Measurements from ENCODE around the gene RBL1.
"Not testable (repeated sequence)": the region's sequence is repeated elsewhere in the genome, so short reads cannot be mapped to it uniquely, and the experiment has no call there.

RBL1 gene

GRCh38 chr20:37072293-37073196 is 23.3 kb downstream of the RBL1 start:
- no peak for DNase-seq

GRCh38 chr20:37071481-37071911 is 24.3 kb downstream of the RBL1 start:
- DNase-seq, result peak; percentile 54

- DNase-seq, result not testable (repeated sequence)
These were observed 26.2 kb downstream of the RBL1 start for GRCh38 chr20:37069563-37069962.

- DNase-seq, result no peak
These were observed 29.6 kb downstream of the RBL1 start for GRCh38 chr20:37066168-37066567.

- no peak for DNase-seq
These were observed 40.5 kb downstream of the RBL1 start for GRCh38 chr20:37055276-37055675.

- no peak for DNase-seq
These were observed 42.4 kb downstream of the RBL1 start for GRCh38 chr20:37053230-37053950.

- peak; percentile 61 for DNase-seq
These were observed 52.5 kb downstream of the RBL1 start for GRCh38 chr20:37042986-37043972.

GRCh38 chr20:37039366-37039765 is 56.4 kb downstream of the RBL1 start:
- not testable (repeated sequence) for DNase-seq

GRCh38 chr20:37032077-37032476 is 63.7 kb downstream of the RBL1 start:
- DNase-seq, result no peak

- DNase-seq, result no peak
These were observed 75.2 kb downstream of the RBL1 start for GRCh38 chr20:37020636-37021035.

GRCh38 chr20:37012631-37013030 is 83.2 kb downstream of the RBL1 start:
- not testable (repeated sequence) for DNase-seq

GRCh38 chr20:37011858-37012257 is 83.9 kb downstream of the RBL1 start:
- not testable (repeated sequence) for DNase-seq

- DNase-seq, result no peak
These were observed 84.7 kb downstream of the RBL1 start for GRCh38 chr20:37011147-37011546.

GRCh38 chr20:37007898-37008649 is 87.7 kb downstream of the RBL1 start:
- DNase-seq, result peak; percentile 10

- not testable (repeated sequence) for DNase-seq
These were observed 90.5 kb downstream of the RBL1 start for GRCh38 chr20:37005062-37005942.

- not testable (repeated sequence) for DNase-seq
These were observed 94.2 kb downstream of the RBL1 start for GRCh38 chr20:37001634-37002033.

- not testable (repeated sequence) for DNase-seq
These were observed 95.6 kb downstream of the RBL1 start for GRCh38 chr20:37000171-37000570.

- no peak for DNase-seq
These were observed 97.1 kb downstream of the RBL1 start for GRCh38 chr20:36998652-36999051.

- no peak for DNase-seq
These were observed 98.7 kb downstream of the RBL1 start for GRCh38 chr20:36997121-36997520.

- not testable (repeated sequence) for DNase-seq
These were observed 101.6 kb downstream of the RBL1 start for GRCh38 chr20:36994221-36994620.
